HG03571 (cell line): ENCODE results near the gene FAM171A2.

Experiments
- ATAC-seq: cut with Tn5 transposase; IDR thresholded peaks from one replicate; pipeline ENCODE4 v1.9.1; 2021; ENCODE audit not compliant: unreplicated experiment

The FAM171A2 gene

GRCh38 chr17:44307387-44308186 is 56.1 kb downstream of the FAM171A2 start:
- no peak for ATAC-seq

GRCh38 chr17:44304651-44305050 is 59.0 kb downstream of the FAM171A2 start:
- ATAC-seq: no peak
